A673 (cell line): Measurements from ENCODE around the gene ENAH. TPM values are rescaled to one million over a fixed set of nuclear protein-coding genes. Genes with fewer than 3 reads are reported as not detected.

Experiments
- BruUV-seq: library from RNA; stranded (reverse); fragments of 400-500 nt; replicated peaks from 2 replicates; lab custom pipeline; 2021; lab: Mats Ljungman, UMichigan
- CTCF ChIA-PET: fragments of 300-600 bp; sonication (Branson Sonifier 250); formaldehyde crosslinking; loops from one replicate; lab custom pipeline; 2022; ENCODE audit warnings: antibody characterized with exemption; lab: Charles Lee
- POLR2A ChIA-PET: fragments of 300-600 bp; sonication (Branson Sonifier 250); formaldehyde crosslinking; loops from one replicate; lab custom pipeline; 2022; ENCODE audit warnings: antibody characterized with exemption; ENCODE audit not compliant: low non-redundant PET; lab: Charles Lee
- DNase-seq: peaks from one replicate; pipeline ENCODE4 v3.0.0-alpha.2; 2015; ENCODE audit warnings: low spot score
- H3K27ac ChIP-seq: fragments of 200-600 bp; sonication (generic); 2 replicates; pipeline ENCODE4 v1.5.1; 2016; ENCODE audit warnings: mixed run types, low read depth, mild to moderate bottlenecking, mixed read lengths, antibody characterized with exemption, low read length; ENCODE audit not compliant: poor library complexity, severe bottlenecking
- H3K27me3 ChIP-seq: fragments of 200-600 bp; sonication (generic); replicated peaks from 2 replicates; pipeline ENCODE4 v1.6.1; 2017; ENCODE audit warnings: mixed run types, low read depth, mild to moderate bottlenecking, mixed read lengths, antibody characterized with exemption, low read length; ENCODE audit not compliant: insufficient read depth, poor library complexity
- H3K36me3 ChIP-seq: fragments of 200-600 bp; sonication (generic); 2 replicates; pipeline ENCODE4 v1.6.1; 2016; ENCODE audit warnings: mixed run types, mild to moderate bottlenecking, mixed read lengths, antibody characterized with exemption, low read length; ENCODE audit not compliant: insufficient read depth, poor library complexity, severe bottlenecking
- H3K4me1 ChIP-seq: fragments of 200-600 bp; sonication (generic); 2 replicates; pipeline ENCODE4 v1.6.1; 2017; ENCODE audit warnings: mixed run types, mild to moderate bottlenecking, mixed read lengths, antibody characterized with exemption, low read length; ENCODE audit not compliant: insufficient read depth, poor library complexity, severe bottlenecking
- H3K4me3 ChIP-seq: fragments of 200-600 bp; sonication (generic); 2 replicates; pipeline ENCODE4 v1.5.1; 2016; ENCODE audit warnings: low read depth, mixed run types, mild to moderate bottlenecking, mixed read lengths, low read length; ENCODE audit not compliant: poor library complexity, severe bottlenecking
- H3K9me3 ChIP-seq: fragments of 200-600 bp; sonication (generic); 2 replicates; pipeline ENCODE4 v1.6.1; 2016; ENCODE audit warnings: mixed run types, low read depth, mild to moderate bottlenecking, mixed read lengths, antibody characterized with exemption, low read length; ENCODE audit not compliant: poor library complexity, severe bottlenecking
- EZH2 ChIP-seq: fragments of 200-600 bp; sonication (generic); IDR thresholded peaks from 2 replicates; pipeline ENCODE4 v1.6.1; 2017; ENCODE audit warnings: borderline replicate concordance, low read depth, mild to moderate bottlenecking, mixed read lengths, antibody characterized with exemption, low read length; ENCODE audit not compliant: poor library complexity, severe bottlenecking
- intact Hi-C: fragments of 100-400 bp; cut with micrococcal nuclease; formaldehyde crosslinking; loops from one replicate; pipeline ENCODE4 v1.10.0; 2022; ENCODE audit not compliant: unreplicated experiment
- total RNA-seq: library from RNA; stranded (reverse); gene quantifications from 2 replicates; pipeline ENCODE4 v1.2.3, GENCODE V29; 2021
- TF ChIP-seq, protein P1 (sequence below): fragments of 300-800, 200-600 bp; sonication (generic); conservative IDR thresholded peaks from 2 replicates; pipeline ENCODE4 v1.5.1; 2017; ENCODE audit warnings: low read depth, mild to moderate bottlenecking, antibody characterized with exemption, low read length, moderate library complexity, mixed read lengths

Gene ENAH
- total RNA-seq, 1 experiment from 2014 or later = 186 TPM

DNA sequence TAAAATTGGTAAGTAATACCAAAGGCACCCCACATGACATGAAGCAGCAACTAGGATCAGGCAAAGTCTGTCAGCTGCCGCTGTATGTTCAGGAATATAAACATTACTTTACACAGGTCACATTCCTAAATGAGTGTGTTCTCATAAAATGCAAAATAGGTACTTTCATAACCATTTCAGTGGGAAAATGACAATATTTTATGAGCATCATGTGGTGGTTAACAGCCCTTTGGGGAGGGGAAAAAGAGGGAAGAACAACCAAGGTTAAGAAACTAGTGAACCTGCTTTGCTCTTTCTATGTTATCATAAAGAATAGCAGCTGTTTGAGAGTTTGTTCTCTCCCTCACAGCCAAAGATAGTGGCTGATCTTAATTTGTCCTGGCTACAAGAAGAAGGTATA lies 119.7 kb downstream of the ENAH start:
- Histone ChIP-seq H3K4me3 (no peak overlapping the region), H3K9me3 (no peaks in the 10 kb centered on the region), H3K4me1 (peaks cover 73% of the 10 kb centered on the region), H3K27ac (peak overlapping the region; percentile 44), H3K27me3 (no peaks in the 10 kb centered on the region), H3K36me3 (peaks cover 5% of the 10 kb centered on the region)
- no peak for DNase-seq
- ChIA-PET CTCF (no interaction called here), POLR2A (no interaction called here)
- intact Hi-C loops = loop anchor here (10.0 kb wide), 1 partner anchor 242 kb away; the partner anchor contains the start of gene SRP9
- no peak for TF ChIP-seq EZH2
- TF ChIP-seq, protein P1, sequence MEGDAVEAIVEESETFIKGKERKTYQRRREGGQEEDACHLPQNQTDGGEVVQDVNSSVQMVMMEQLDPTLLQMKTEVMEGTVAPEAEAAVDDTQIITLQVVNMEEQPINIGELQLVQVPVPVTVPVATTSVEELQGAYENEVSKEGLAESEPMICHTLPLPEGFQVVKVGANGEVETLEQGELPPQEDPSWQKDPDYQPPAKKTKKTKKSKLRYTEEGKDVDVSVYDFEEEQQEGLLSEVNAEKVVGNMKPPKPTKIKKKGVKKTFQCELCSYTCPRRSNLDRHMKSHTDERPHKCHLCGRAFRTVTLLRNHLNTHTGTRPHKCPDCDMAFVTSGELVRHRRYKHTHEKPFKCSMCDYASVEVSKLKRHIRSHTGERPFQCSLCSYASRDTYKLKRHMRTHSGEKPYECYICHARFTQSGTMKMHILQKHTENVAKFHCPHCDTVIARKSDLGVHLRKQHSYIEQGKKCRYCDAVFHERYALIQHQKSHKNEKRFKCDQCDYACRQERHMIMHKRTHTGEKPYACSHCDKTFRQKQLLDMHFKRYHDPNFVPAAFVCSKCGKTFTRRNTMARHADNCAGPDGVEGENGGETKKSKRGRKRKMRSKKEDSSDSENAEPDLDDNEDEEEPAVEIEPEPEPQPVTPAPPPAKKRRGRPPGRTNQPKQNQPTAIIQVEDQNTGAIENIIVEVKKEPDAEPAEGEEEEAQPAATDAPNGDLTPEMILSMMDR = no peak
- BruUV-seq = no TSS peak

DNA sequence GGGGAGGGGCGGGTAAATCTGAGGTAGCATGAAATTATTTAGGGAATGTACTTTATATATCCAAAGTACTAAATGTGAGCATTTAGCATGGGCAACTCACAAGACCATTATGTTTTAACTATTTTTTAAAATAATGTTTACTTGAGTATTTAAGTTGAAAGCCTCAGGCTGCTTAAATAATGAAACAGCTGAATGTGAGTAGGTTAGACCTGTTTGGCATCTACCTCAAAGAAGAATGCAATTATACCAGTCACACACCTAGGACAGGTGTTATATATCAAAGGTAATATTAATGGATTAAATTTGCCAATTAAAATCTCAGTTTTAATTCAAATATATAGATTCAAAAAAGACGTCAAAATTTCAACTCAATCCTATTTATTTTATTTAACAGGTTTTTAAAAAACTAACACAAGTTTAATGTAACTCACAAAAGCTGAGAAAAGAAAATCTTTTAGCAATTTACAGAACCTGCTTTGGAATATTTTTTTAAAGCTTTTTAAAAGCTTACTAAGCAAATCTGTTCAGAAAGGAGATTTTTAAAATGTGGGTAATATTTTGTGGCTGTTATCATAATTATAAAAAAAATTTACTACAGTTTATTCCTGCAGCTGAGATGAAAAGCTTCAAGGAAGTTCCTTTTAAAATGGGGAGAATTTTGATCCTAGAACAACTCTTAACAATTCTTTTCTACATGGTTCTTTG lies 120.5 kb downstream of the ENAH start:
- Histone ChIP-seq H3K27me3 (no peaks in the 10 kb centered on the region), H3K4me1 (peaks cover 72% of the 10 kb centered on the region), H3K4me3 (no peak overlapping the region), H3K36me3 (peaks cover 5% of the 10 kb centered on the region), H3K9me3 (no peaks in the 10 kb centered on the region), H3K27ac (no peak overlapping the region)
- TF ChIP-seq, protein P1 = no peak
- TF ChIP-seq EZH2 = no peak
- POLR2A ChIA-PET = no interaction called here
- intact Hi-C loops = loop anchor here (10.0 kb wide), 1 partner anchor 242 kb away; the partner anchor contains the start of gene SRP9
- no TSS peak for BruUV-seq
- no peak for DNase-seq
- CTCF ChIA-PET = no interaction called here

DNA sequence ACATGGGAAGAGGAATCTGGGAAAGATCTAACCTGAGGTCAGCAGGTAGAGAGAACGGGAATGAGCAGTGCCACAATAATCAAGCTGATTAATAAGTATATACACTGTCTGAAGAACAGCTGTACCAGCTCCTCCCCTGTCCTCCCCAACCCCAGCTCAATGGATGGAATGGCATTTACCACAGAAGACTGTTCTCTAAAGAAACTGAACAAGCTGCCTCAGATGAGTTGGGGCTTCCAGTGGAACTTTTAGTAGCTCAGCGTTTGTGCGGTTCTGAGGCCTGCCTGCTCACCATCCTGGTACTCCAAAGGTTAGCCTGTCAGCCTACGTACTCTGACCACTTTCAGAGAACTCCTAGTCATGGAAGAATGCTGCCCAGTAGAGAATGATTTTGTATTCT lies 123.2 kb downstream of the ENAH start:
- Histone ChIP-seq H3K9me3 (no peaks in the 10 kb centered on the region), H3K4me1 (peaks cover 57% of the 10 kb centered on the region), H3K4me3 (no peak overlapping the region), H3K36me3 (peaks cover 5% of the 10 kb centered on the region), H3K27me3 (no peaks in the 10 kb centered on the region), H3K27ac (no peak overlapping the region)
- intact Hi-C loops = loop anchor here (10.0 kb wide), 1 partner anchor 245 kb away; the partner anchor contains the start of gene SRP9
- TF ChIP-seq EZH2 = no peak
- TF ChIP-seq, protein P1 = no peak
- BruUV-seq = no TSS peak
- DNase-seq = no peak
- ChIA-PET POLR2A (no interaction called here), CTCF (no interaction called here)
